Stimulated activated CD8-positive, alpha-beta memory T cell treated with anti-CD3 and anti-CD28 coated beads, Interleukin-4, amount 100 ng/mL, for 1 hour (primary cell): ENCODE results near the gene ITPA.
"Not testable (repeated sequence)": the region's sequence is repeated elsewhere in the genome, so short reads cannot be mapped to it uniquely, and the experiment has no call there.

Experiments used
- DNase-seq, 2 donors: peaks; one replicate each; pipeline ENCODE4 v3.0.0-alpha.2; 2020; ENCODE audit warnings: low read depth in 2 of 2, low spot score in 1 of 2

ITPA gene

DNA sequence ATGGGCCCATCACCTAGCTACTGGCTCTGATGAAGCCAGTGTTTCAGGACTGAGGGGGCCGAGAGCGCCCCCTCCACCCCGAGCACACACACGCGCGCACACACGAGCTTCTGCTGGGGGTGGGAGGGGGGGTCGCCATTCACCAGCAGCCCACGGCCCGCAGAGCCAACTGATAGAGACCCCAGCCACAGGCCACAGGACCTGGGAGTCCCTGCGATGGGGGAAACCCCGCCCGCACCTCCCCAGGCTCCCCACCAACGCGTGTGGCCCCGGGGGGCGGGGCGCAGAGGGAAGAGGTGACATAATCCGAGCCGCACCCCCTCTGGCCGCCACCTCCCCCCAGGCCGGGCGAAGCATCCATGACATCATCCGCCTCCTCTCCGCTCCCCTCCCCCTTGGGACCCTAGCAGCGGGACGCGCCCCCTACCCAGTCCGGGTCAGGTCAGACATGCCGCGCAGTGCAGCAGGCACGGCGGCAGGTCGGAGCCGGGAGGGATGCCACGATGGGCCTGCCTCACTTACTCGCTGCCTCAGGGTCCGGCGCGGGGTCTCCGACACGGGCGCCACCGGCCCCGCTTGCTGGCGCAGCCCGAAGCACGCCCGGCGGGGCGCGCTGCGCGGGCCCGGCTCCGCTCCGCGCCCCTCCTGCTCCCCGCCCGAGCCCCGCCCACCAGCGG lies 36.2 kb upstream of the ITPA start, which contains the start of gene LZTS3:
LZTS3 (minus strand) TSS at position 617 of the 677 bp plus-strand sequence. CDS start 6,386 bp downstream, outside the sequence.
- DNase-seq: peak; percentile 72 to 73

DNA sequence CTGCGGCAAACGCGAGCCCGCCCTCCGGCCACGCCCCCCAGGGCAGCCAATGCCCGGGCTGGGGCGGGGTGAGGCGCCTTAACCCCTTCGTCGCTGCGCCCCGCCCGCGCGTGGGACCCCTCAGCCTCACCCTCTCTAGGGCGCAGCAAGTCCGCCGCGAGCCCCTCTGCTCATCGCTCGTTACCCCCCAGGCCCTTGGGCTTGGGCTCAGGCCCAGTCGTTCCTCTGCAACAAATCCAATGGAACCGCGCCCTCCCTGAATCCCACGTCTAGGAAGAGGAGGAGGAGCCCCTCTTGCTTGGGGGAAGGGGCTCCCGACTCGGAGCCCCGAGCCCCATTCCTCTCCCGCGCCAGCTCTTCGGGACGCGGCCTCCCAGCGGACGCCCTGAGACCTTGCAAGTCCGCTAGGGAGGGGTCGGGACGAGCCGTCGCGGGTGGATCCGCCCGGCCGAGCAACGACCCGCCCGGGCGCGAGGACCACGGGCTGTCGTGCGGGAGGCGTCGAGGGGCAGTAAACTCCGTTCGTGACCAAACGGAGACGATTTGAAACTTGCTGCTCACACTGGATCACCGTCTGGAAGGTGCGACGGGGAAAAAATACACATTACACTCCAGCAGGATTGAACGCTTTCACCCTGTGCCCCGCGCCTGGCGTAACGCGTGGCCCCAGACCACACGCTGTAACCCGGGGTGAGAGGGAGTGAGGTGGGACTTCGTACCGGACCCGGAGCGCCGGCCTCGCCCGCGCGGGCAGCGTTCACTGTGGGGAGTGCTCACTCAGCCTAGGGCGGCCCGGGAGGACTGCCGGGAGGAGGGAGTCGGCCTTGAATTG lies 35.5 kb upstream of the ITPA start:
- peak; percentile 80 to 82 for DNase-seq

DNA sequence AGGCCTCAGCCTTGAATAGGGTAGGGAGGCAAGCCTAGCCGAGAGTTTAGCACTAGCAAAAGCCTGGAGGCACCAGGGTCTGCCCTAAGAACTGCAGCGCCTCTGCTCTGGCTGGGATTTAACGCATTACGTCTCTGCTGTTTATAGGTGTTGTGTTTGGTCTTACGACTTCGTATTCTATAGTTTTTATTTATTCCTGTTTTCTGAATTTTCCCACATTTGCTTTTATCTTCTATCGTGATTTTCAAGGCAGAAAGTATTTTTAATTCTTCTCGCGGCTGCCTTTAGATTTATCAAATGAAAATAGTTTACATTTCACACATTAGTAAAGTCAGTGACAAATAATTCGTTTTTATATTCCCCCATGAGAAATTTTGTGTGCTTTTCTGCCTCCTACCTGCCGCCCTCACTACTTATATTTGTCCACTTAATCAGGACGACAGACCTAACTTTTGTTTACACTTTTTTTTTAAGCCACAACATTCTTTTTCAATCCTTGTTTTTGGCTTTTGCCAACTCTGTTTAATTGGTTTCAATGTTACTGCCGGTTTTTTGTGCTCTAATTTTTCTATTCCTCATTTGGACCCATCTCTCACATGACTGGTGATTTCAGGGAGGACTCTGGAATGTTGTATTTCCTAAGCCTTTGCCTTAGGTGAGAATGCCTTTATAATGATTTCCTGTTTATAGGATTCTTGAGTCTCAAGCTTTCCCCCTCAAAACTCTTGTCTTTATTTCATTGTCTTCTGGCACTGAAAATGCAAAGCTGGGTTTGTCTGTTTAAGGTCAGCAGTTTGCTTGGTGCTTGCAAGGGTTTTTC lies 34.6 kb upstream of the ITPA start:
- DNase-seq: no peak

DNA sequence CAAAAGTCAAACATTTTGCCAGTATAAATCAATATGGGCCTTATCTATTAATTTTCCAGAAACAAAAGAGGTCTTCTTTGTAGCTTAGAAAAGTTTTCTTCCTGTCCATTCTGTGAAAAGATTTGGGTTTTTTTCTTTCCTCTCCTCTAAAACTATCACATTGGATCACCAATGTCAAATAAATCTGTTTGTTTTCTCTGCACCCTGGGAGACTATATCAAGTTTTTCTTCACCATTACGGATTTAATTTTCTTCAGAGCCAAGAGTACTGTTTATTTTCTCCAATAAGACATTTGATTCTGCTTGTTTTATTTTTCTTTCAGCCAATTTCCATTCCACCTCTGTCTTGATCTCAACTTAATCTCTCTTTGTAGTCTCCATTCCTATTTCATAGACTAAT lies 34.0 kb upstream of the ITPA start:
- DNase-seq: no peak

DNA sequence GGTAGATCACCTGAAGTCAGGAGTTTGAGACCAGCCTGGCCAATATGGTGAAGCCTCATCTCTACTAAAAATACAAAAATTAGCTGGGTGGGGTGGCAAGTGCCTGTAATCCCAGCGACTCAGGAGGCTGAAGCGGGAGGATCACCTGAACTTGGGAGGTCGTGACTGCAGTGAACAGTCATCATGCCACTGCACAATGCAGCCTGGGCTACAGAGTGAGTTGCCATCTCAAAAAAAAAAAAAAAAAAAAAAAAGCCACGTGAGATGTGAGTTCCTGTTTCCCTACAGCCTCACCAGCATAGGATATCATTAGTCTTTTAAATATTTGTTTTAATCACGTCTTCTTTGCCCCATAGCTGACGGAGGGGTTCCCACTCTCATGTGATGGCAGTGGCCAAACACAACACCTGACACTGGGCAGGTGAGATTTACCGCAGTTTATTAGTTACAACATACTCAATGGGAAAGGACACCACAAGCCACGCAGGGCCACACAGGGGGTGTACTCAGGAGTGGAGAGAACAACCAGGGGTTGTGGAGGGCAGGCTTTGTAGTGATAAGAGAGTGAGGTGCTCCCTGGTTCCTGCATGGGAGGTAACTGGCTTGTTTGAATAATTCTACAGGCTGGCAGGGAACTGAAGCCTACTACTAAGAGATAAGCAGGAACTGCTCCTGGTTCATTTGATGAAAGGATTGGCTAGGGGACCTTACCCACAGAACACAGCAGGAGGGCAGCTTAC lies 31.4 kb upstream of the ITPA start:
- DNase-seq: no peak

DNA sequence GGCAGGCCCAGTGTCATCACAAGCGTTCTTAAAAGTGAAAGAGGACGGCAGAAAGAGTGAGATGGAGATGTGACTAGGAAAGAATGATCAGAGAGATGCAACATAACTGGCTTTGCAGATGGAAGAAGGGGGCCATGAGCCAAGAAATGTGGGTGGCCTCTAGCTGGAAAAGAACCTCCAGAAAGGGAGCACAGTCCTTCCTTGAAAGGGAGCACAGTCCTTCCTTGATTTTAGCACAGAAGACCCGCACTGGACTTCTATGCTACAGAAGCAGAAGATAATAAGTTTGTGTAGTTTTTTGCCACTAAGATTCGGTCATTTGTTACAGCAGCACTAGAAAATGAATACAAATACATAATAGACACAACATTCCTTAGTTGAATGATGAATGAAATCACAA lies 29.0 kb upstream of the ITPA start:
- DNase-seq: no peak

DNA sequence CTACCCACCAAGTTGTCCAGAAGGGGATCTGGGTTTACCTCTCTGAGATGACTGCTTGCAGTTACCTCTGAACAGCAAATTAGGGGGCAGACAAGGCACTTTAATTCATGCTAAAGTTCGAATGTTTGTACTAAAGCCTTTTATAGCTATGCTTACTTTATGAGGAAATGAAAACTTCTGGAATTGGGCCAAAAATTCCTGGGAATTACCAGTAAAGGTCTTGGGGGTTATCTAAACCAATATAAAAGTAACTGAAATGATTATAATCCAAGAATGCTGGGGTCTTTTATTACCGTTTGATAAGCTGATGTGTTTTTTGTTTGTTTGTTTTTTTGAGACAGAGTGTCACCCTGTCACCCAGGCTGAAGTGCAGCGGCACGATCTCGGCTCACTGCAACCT lies 28.0 kb upstream of the ITPA start:
- no peak for DNase-seq

DNA sequence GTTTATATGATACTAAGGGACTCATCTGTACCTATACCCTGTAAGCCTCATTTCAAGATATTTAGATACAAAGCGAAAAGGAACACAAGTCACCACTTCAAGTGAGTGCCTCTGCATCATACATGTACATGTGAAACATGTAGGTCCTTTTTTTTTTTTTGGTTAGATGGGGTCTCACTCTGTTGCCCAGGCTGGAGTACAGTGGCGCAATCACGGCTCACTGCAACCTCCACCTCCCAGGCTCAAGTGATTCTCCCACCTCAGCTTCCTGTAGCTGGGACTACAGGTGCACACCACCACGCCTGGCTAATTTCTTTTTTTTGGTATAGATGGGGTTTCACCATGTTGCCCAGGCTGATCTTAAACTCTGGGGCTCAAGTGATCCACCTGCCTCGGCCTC lies 26.9 kb upstream of the ITPA start:
- not testable (repeated sequence) for DNase-seq

DNA sequence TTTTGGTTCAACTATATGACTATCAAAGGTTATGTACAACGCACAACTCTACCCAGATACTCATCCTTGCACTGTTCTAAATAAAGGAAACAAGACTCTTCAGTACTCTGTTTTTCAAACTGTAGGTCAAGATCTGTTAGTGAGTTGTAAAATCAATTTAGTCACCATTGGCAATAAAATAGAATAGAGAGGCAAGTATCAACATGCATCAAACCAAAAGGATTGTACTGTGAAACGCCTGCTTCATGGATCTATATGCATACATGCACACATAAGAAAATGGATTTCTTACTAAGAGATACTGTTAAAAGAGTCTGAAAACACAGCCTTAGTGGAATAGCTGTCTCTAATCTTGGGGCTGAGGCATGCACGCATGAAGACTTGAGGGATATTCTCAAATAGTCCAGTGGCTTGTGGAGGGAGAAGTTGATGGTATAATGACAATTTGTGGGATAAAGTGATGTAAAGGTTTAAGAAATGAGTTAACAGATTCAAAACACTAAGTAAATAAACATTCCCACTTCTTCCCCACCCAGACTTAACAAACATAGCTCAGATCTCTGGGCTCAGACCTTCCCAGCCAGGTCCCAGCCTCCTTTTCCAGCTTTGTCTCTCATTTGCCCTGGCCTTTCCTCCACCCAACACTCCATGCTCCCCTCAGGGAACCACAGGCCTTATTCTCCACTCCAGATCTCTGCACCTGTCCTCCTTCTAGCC lies 25.2 kb upstream of the ITPA start:
- no peak for DNase-seq

DNA sequence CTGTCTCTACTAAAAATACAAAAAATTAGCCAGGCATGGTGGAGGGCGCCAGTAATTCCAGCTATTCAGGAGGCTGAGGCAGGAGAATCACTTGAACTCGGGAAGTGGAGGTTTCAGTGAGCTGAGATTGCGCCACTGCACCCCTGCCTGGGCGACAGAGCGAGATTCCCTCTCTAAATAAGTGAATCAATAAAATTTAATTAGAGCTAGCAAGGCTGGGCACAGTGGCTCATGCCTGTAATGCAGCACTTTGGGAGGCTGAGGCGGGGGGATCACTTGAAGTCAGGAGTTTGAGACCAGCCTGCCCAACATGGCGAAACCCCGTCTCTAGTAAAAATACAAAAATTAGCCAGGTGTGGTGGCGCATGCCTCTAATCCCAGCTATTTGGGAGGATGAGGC lies 21.4 kb upstream of the ITPA start:
- DNase-seq: not testable (repeated sequence)

DNA sequence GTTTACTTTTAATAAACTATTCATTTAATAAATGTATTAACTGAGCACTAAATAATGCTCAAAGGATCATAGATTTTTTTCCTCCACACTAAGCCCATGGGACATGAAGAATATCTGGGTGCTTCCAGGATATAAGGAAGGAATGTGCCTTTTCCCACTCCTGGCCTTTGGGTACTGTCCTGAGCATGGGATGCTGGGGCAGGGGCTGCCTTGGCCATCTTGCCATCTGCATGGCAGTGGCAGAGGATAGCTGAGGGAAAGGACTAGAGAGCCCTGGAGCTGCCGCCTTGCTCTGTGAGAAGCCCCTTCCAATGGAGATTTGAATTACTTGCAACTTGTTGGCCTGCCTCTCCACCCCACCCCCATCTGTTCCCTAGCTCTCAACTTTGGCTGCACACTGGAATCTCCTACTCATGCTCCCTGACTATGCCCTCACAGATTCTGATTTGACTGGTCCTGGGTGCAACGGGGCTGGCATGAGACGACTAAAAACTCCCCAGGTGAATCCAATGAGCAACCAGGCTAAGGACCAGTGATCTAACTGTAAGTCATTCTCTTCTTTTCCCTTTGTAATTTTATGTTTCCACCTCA lies 20.4 kb upstream of the ITPA start:
- no peak for DNase-seq

DNA sequence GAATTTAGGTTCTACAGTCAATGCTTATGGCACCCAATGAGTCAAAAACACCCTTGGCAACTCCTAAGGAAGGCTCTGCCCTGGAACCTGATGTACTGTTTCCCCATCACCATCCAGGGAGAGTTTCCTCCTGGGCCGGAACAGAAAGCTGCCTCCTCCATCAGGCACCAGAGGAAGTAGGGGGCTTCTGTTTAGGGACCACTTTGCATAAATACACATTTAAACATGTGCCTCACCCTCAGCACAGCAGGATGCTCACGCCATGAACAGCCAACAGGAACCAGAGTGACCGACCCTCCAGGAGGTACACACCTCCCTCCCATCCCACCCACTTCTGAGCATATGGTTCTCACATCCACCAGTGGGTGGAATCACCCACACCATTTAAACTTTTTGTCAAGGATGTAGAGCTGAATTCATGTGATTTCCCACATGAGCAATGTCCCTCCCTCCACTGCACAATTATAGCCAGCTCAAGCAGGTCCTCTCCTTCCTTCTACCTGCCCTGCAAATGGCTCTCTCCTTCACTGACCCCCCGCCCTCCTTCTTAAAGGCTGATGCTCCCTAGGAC lies 19.7 kb upstream of the ITPA start:
- no peak for DNase-seq

DNA sequence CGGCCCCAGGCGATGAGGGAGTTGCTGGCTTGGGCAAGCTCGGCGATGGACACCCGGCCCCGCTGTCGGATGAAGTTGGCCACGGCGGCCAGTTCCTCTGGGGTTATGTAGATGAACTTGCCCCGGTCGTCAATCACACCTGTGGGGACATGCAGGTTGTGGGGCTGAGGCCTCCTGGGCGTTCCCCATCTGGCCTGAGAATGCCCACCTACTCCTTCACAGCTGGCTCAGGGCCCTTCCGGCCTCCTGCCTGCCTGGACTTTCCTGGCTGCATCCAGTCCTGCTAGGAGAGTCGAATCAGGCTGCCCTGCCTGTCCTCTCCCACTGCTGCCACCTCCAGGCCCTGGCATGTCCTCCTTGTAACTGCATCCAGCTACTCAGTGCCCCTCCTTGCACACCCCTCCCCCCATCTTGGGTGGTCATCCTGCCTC lies 18.6 kb upstream of the ITPA start:
- no peak for DNase-seq

DNA sequence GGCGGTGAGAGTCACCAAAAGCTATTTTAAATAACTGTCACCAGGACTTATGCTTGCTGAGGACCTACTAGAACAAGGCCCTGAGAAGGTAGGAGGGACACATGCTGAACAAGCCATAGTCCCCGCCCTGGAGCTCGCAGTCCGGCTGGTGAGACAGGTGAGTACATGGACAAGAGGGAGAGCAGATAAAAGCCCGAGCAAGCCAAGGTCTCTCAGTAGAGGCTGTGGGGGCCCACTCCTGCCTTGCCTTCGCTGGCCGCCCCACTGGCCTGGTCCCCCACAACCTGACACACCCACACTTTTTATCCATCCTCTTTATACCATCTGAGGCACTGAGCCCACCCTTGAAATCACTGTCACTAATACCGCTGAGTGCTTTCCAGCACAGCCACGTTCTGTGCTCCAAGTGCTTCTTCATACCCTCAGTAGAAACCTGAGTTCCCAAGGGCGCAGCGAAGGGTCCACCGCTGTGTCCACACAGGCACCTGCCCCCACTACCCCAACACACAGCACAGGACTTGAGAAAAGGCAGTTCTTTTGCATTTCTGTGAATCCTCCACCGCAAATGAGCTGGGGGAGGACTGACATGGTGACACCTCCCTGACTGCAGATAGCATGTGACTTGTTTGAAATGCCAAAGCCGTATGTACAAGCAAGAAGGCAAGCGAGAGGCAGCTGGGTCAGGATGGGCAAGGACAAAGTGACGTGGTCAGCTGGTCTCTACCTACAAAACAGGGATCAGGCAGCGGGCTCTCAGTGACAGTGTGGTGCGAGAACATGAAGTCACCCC lies 16.9 kb upstream of the ITPA start:
- no peak for DNase-seq

DNA sequence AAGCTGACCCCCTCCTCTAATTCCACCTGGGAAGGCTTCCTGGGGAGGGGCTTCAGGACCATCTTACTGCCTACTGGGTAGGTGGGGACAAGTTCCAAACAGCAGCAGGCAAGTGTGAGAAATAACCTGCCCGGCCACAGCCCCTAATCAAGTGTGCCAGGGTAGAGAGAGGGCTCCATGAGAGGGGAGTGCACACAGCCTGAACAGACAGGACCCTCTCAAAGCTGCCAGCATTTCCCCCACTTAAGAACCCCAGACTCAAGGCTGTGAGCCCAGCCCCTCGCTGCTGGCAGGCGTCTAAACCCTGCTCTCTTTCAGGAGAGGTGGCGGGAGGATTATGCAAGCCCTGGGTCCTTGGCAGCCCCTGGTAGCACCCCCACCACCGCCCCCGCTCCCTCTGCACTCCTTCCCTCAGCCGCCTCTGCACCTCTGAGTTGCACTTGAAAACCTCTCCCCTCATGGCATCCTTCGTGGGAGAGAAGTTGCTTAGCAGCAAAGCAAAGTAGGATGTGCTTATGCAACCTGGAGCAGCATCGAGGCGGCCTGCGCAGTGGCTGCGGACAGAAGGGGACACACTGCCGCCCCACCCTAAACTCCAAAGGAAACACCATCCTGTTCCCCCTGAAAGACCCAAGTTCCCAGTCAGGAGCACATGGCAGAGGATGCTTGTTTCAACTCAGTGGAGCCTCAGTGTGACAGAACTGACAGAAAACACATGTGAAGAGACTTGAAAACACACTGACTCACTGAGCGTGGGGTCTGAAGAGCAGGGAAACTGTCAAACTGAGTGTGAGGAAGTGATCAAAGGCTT lies 15.3 kb upstream of the ITPA start:
- DNase-seq: no peak

DNA sequence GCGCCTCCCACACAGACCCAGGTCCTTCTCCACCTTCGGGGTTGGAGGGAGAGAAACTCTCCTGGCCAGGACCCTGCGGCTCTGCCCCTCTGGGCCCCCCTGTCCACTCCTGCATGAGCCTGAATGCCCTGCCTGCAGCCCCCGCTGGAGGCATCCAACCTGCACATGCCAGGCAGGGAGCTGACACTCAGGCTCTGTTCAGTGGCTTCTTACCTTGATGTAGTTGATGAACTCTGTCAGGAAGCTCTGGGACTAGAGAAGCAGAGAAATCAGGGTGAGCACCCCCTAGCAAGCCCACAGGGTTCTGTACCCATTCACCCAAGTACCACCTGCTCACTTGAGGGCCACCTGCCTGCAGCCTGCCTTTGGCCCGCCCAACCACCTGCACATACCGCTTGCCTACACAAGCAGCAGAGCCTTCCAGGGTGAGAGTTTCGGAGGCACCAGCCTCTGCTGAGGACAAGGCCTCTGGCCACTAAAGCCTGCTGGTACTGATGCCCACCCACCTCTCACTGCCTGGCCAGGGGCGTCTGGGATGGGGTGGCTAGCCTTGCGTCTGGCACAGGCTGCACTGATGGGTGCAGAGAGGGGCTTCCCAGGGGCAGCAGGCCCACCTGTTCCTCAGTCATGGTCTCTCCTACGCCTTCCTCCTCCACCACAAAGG lies 14.5 kb upstream of the ITPA start:
- no peak for DNase-seq

DNA sequence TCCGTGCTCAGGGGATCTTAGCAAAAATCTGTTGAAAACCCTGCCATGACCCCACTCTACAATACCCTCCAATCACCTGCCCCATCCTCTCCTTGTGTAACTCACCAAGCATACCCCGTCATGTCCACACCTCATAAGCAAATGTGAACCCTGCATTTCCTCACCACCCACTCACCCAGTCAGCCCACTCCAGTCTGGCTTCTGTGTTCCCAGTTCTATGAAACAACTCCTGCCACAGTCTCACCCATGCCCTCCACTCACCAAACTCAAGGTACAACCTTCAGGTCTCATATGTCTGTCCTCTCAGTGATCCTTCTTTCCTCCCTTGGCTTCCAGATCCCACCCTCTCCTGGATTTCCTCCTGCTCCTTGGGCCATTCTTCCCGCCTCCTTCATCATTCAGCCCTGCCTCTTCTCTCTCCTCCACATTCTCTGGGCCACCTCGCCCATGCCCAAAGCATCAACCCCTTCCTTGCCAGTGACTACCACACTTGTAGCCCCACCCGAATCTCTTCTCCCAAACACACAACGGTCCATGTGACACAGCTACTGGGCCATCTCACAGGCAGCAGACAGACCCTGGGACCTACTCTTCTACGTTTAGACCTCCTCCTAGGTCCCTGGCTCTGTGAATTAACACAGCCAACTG lies 13.6 kb upstream of the ITPA start:
- no peak for DNase-seq
